GM19324 (cell line): ENCODE measurements around the gene CCDC9B.

Experiments
- ATAC-seq: cut with Tn5 transposase; IDR thresholded peaks from one replicate; pipeline ENCODE4 v1.9.1; 2021; ENCODE audit warnings: mild to moderate bottlenecking, moderate library complexity; ENCODE audit not compliant: unreplicated experiment, low FRiP score

The CCDC9B gene

DNA sequence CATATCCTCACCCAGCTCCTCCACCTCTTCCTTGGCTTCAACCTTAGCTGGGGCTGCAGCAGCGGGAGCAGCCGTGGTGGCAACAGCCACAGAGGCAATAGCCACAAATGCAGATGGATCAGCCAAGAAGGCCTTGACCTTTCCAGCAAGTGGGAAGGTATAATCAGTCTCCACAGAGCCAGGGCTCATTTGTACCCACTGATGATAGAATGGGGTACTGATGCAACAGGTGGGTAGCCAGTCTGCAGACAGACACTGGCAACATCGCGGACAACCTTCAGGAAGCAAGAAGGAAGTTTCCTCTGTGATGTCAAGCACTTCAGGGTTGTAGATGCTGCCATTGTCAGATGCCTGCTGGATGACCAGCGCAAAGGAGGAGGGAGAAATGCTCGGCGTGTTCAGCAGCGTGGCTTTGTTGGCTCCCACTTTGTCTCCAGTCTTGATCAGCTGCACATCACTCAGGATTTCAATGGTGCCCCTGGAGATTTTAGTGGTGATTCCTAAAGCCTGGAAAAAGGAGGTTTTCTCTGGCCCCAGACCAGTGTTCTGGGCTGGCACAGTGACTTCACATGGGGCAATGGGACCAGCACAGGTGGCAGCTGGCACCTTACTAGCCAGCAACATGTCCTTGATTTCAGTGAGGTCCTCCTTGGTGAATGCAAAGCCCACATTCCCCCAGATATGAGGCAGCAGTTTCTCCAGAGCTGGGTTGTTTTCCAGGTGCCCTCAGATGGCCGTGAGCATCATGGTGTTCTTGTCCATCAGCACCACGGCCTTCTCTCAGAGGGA lies 28.2 kb downstream of the CCDC9B start:
- ATAC-seq: no peak

DNA sequence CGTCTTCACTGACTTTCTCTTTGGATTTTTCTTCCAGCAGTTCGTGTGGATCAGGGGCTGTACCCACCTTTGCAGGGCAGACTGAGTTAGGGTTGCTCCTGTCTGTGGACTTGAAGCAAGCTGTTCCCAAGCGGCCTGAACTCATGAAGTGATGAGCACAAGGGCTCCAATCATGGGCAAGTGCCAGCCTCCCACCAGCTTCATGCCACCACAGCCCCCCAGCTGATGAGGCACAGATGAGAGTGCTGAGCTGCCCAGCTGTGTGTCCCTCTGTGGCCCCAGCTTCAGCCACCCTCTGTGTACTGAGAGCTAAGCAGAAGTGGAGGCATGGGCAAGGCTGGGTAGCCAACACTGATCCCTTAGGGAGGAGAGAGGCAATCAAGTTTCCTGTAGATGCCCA lies 29.7 kb downstream of the CCDC9B start:
- ATAC-seq: no peak

DNA sequence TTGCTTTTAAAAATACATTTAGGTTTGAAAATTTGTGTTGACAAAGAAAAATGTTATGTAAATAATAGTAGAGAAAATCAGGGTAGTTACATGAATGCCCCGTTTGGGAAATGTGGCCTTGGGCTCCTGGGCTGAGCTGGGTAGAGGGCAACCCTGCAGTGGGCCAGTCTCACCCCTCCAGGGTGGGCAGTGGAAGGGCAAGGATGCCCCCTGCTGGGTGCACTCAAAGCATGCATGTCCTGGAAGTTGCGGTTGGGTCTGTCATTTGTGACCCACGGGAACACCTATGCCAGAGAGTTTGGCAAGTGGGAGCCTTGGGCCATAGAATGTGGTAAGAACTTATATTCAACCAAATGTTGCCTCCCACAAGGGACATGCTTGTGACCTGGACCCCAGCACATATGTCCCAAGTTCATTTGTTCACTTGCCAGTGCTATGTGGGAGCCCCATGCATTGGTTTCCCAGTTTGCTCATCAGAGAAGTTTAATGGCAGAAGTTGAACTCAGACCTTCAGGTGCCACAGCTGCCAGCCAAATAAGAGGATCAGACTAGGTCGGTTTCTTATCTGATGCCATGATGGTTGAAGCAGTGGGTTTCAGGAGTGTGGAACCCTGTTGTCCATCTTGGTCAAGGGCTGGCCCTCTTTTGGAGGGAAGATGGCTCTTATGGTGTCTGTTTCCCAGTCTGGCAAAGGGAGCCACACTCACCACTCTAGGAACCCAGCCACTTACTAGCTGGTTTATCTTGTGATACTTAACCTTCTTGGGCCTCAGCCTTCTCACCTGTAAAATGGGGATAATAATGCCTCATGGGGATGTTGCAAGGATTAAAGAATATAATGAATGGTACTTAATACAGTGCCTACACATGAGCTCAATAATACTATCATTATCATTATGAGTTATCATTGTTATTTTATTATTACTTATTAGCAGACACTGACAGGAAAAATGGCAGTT lies 30.5 kb downstream of the CCDC9B start:
- no peak for ATAC-seq

DNA sequence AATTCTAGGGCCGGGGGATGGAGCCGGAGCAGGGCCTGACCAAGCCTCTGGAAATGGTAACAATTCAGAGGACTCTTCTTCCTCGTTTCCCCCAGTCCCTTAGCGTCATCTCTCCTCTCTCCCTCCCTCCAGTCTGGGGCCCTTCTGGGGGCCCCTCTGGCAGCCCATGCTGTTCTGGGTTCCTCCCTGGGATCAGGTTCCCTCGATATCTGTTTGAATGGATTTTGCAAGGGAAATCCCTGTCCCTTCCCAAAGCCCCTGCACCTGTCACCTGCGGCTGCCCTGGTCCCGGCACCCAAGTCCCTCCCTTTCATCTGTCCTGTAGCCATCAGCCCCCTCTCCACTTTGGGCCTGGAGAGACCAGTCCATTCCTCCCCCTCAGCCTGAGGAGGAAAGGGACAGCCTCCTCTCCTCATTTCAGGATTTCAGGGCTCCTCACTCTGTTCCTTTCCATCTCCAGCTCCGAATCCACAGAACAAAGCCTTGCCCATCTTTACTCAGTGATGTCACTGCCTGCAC lies 31.3 kb downstream of the CCDC9B start:
- ATAC-seq: no peak

DNA sequence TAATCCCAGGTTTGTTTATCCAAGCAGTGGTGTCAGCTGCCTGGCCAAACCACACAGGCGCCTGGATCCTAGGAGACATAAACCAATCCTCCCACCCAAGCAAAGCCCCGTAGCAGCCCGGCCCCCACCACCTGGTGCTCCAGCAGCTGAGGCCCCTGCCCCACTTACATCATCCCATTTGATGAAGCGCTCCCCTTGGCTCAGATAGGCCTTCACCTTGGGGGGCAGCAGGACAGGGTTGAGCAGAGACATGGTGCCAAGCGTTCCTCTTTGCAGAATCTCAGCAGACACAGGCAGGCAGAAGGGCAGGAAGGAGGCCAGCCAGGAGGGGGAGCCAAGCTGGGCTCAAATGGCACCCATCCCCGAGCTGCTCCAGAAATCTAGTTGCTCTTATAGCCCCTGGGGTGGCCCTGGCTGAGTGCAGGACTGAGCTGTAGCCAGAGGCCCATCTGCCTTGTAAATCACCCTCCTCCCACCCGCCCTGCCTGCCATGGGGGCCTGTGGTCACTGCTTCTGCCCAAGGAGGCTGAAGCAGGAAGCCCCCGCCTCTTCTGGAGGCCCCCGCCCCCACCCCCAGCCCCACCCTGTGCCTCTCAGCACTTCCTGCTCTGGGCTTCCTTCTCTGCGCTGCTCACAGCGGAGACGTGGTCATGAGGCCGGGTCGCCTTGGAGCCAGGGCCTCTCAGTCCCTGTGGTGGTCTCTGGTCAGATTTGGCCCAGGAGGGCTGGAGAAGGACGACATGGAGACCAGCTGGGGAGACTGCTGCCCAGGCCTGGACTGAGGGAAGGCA lies 33.1 kb downstream of the CCDC9B start, which contains the start of gene PLCB2:
PLCB2 (minus strand) TSS at position 515 of the 791 bp plus-strand sequence; CDS start at position 252, 263 bp downstream.
- ATAC-seq: no peak

DNA sequence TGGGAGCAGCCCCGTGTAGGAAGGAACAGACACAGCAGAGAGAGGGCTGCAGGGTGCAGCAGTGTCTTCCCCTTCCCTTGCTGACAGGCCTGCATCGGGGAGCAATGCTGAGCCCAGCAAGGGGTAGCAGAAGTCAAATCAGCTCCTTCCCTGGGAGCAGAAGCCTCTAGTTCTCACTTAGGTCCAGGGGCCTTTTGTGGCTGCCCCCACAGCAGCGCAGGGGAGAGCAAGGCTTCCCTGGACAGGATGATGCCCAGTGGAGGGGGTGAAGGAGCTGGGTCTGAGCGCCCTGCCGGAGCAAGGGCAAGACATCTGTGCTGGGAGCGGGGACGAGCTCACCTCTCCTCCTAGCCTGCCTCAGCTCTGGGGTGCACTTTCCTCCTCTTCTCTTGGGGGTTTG lies 33.8 kb downstream of the CCDC9B start:
- ATAC-seq: no peak

DNA sequence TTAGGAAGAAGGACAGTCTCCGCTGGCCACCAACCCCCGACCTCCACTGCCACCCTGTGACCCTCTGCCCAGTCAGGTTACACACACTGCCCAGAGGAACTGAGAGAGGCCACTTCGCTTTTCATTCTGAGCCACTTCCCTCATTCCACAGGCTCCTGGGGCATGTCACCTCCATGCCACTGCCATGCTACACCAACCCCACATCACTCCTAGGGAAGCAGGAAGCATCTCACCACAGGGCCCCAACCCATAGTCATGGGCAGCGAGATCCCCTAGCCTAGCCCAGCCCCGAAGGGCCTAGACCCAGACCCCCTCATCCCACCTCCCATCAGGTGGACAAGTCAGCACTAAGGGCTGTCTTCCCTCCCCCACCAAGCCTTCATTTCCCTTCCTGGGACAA lies 34.4 kb downstream of the CCDC9B start:
- ATAC-seq: no peak

DNA sequence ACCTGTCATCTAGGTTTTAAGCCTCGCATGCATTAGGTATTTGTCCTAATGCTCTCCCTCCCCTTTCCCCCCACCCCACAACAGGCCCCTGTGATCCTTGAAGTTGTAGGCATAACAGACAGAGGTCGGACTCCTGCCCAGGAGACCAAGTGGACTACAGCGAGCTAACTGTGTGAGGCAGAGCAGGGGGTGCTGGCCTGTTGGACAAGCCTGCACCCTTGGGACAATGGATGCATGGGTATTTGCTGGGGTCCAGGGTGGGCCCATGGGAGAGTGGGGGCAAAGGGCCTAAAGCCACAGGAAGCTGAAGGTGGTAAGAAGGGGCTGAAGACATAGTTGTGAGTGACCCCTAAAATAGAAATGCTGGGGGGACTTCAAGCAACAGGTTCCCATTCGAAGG lies 35.5 kb downstream of the CCDC9B start:
- ATAC-seq: no peak

DNA sequence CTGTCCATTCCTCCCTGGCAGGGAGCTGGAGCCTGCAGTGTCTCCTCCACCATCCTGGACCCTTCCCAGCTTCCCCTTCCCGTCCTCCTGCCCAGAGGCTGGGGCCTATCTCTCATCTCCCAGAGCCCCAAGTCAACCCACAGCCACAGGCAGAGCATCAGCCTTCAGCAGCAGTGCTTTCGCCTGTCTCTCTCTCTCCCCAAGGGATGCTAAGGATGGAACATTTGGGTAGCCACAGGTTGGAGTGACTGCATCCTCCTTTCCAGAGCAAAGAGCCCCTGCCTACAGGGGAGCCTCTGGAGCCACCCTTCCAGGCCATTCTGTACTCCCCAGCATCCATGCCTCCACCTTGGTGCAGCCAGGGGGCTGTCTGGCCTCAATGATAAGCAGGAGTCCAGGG lies 37.2 kb downstream of the CCDC9B start:
- no peak for ATAC-seq

GRCh38 chr15:40302981-40303380 lies 37.8 kb downstream of the CCDC9B start:
- no peak for ATAC-seq

DNA sequence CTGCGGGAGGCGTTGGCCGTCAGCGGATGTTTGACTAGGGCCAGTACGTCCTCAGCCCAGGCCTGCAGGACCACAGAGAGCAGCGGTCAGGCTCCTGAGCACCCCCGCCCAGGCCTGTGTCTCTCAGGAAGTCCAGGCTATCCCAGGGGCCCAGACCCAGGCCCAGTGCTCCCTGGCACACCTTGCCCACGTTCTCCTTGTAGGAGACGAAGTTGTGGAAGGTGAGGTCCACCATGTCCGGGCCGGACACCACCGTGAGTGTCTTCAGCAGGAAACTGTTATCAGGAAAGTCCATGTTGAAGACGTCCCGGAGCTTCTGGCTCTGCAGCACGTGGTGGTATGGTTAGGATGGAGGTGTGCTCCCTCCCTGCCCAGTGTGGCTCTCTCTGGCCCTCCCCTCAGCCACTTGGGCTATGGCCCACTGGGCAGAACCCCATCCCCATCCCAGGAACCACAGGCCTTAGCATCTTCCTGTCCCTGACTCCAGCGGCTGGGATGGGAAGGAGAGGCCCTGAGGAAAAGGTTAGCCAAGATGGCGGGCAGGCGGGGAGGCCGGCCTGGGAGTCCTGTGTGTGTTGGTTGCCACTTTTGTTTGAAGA lies 38.4 kb downstream of the CCDC9B start:
- no peak for ATAC-seq

DNA sequence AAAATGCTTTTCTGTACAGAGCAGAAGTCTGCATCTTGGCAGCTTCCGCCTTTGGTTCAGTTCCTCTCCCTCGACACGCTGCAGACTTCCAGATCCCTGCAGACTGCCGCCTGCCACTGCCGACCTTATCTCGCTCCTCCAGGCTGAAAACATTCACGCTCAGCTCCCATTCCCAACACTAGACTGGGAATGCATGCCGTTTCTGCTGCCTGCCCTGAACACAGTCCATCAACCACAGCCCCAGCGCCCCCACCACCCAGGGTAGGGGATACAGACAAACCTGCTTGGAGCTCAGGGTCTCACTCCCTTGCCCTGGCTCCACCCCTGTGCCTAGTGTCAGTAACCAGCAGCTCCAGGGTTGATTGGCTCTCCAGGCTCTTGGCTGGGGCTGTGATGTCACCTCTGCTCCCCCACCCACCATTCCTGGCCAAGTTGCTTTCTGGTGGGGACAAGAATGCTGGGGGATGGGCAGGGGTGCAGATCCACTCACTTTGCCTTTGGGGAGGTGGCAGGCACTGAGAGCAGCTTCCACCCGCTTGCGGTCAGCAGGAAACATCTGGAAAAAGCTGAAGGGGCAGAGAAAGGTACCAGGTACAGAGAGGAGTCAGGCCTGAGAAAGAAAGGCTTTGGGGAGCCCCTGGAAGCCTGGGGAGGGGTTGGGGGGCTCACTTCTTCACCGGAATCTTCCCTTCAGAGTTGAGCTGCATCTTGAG lies 39.1 kb downstream of the CCDC9B start:
- ATAC-seq: no peak

GRCh38 chr15:40300771-40301170 lies 40.0 kb downstream of the CCDC9B start:
- ATAC-seq: no peak

DNA sequence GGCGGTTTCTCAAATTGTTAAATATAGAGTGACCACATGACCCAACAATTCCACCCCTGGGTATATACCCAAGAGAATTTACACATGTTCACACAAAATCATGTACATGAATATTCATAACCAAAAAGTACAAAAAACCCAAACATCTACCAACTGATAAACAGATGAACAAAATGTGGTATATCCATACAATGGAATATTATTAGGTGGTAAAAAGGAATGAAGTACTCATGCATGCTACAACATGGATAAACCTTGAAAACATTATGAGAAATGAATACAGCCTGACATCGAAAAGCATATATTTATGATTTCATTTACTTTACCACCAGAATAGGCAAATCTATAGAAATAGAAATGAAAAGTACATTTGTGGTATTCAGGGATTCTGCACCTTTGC lies 40.4 kb downstream of the CCDC9B start:
- no peak for ATAC-seq

GRCh38 chr15:40298216-40298935 lies 42.4 kb downstream of the CCDC9B start:
- no peak for ATAC-seq

- no peak for ATAC-seq
These were observed 43.4 kb downstream of the CCDC9B start for GRCh38 chr15:40297356-40297755.

DNA sequence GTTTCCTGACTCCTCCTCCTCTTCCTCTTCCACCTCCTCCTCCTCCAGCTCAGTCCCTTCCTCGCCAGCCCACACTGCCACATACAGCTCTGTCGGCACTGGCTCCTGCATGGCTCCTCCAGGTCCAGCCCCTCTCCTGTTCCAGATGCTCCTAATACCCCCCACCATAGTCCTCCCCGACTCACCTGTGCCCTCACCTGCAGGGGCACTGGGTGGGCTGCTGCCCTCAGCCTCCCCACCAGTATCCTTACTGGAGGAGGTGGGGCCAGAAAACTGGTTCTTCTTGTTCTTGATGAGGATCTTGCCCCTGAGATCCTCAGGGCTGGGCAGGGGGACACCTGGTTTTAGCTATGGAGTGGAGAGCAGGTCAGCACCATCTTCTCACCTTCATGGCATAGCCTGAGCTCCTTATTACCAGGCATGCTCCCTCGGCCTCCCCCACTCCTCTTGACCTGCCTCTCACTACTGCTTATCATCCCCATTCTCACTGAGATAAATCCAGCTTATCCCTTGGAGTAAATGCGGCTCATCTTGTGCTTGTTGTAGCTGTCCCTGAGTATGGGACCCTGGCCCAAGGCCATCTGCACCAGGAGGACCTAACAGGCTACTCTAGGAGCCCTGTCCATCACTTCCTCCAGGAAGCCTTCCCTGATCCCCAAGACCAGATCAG lies 44.0 kb downstream of the CCDC9B start:
- ATAC-seq: no peak

GRCh38 chr15:40295877-40296560 lies 44.7 kb downstream of the CCDC9B start:
- no peak for ATAC-seq
